ENCODE measurements around the gene CEP131. TPM values are rescaled to one million over a fixed set of nuclear protein-coding genes. Genes with fewer than 3 reads are reported as not detected.
"Not testable (repeated sequence)": the region's sequence is repeated elsewhere in the genome, so short reads cannot be mapped to it uniquely, and the experiment has no call there.

CEP131 gene
- total RNA-seq, 1 donor from 2014 or later, result 2.1 TPM

GRCh38 chr17:81156866-81157805 is 65.6 kb downstream of the CEP131 start:
- no peak for ATAC-seq
- no peak for DNase-seq (ENCODE audit: low spot score)

DNA sequence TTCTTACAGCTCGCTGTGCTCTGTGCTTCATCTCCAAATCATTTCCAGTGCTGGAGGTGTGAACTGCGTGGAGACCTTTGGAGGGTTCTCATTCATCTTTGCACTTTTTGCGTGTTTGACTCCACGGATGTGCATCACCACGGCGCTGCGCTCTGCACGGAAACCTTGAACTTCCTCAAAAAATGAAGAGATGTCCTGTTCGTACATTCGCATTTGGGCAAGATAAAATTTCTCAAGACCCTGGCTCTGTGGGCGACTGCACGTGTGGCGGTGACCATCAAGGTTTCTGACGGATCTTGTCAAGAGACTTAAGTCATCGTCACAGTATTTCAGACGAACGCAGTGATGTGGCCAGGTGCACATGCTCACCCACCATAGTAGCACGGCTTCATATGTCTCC is 67.8 kb downstream of the CEP131 start:
- no peak for ATAC-seq

GRCh38 chr17:81154016-81154415 is 68.7 kb downstream of the CEP131 start:
- not testable (repeated sequence) for DNase-seq (ENCODE audit: low spot score); ATAC-seq

More for the DNA sequence above, 67.8 kb downstream of the CEP131 start:
- no peak for DNase-seq (ENCODE audit: low spot score)

- DNase-seq (ENCODE audit: low spot score) (no peak), ATAC-seq (no peak)
Observed at GRCh38 chr17:81153340-81153803, 69.4 kb downstream of the CEP131 start.

- no peak for DNase-seq (ENCODE audit: low spot score)
- no peak for ATAC-seq
Observed at GRCh38 chr17:81152288-81152828, 70.4 kb downstream of the CEP131 start.

GRCh38 chr17:81151278-81151677 is 71.5 kb downstream of the CEP131 start:
- no peak for DNase-seq (ENCODE audit: low spot score)

GRCh38 chr17:81150377-81151077 is 72.2 kb downstream of the CEP131 start:
- no peak for DNase-seq (ENCODE audit: low spot score)
- peak; percentile 38 for ATAC-seq

More at GRCh38 chr17:81151278-81151677, 71.5 kb downstream of the CEP131 start:
- no peak for ATAC-seq

GRCh38 chr17:81148986-81149533 is 73.7 kb downstream of the CEP131 start:
- no peak for DNase-seq (ENCODE audit: low spot score)

DNA sequence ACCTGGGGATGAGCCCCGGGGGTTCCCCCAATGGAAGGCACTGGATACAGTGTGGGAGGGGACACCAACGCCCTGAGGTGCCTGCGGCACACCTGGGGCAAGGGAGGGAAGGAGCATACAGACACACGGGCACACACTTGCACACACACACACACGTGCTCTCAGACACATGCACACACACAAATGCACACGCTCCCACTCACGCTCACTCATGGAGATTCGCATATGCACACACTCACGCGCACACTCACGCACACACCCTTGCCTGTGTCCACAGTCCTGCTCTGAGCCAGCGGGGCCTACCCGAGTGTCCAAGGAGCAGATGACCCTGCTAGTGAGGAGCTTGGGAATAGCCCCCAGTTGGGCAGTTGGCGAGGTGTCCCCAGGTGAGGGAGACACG is 74.2 kb downstream of the CEP131 start:
- DNase-seq (ENCODE audit: low spot score) (no peak), ATAC-seq (no peak)

More at GRCh38 chr17:81148986-81149533, 73.7 kb downstream of the CEP131 start:
- ATAC-seq, result peak; percentile 23

- DNase-seq (ENCODE audit: low spot score) (no peak), ATAC-seq (no peak)
Observed at GRCh38 chr17:81147701-81148100, 75.1 kb downstream of the CEP131 start.

DNA sequence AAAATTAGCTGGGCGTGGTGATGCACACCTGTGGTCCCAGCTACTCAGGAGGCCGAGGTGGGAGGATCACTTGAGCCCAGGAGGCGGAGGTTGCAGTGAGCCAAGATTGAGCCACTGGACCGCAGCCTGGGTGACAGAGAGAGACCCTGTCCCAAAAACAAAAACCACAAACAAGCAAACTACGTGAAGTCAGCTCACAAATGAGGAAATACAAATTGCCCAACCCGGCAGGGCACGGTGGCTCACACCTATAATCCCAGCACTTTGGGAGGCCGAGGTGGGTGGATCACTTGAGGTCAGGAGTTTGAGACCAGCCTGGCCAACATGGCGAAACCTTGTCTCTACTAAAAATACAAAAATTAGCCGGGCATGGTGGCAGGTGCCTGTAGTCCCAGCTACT is 76.6 kb downstream of the CEP131 start:
- not testable (repeated sequence) for ATAC-seq; DNase-seq (ENCODE audit: low spot score)

- DNase-seq (ENCODE audit: low spot score), result no peak
Observed at GRCh38 chr17:81144423-81144781, 78.4 kb downstream of the CEP131 start.

GRCh38 chr17:81143717-81144422 is 78.9 kb downstream of the CEP131 start:
- ATAC-seq (no peak), DNase-seq (ENCODE audit: low spot score) (no peak)

More at GRCh38 chr17:81144423-81144781, 78.4 kb downstream of the CEP131 start:
- ATAC-seq, result no peak

GRCh38 chr17:81143200-81143527 is 79.6 kb downstream of the CEP131 start:
- ATAC-seq, result peak; percentile 8

GRCh38 chr17:81142301-81143199 is 80.2 kb downstream of the CEP131 start:
- DNase-seq (ENCODE audit: low spot score), result peak; percentile 78
- peak; percentile 96 for ATAC-seq

More at GRCh38 chr17:81143200-81143527, 79.6 kb downstream of the CEP131 start:
- no peak for DNase-seq (ENCODE audit: low spot score)

- DNase-seq (ENCODE audit: low spot score) (no peak), ATAC-seq (no peak)
Observed at GRCh38 chr17:81140695-81141094, 82.1 kb downstream of the CEP131 start.

DNA sequence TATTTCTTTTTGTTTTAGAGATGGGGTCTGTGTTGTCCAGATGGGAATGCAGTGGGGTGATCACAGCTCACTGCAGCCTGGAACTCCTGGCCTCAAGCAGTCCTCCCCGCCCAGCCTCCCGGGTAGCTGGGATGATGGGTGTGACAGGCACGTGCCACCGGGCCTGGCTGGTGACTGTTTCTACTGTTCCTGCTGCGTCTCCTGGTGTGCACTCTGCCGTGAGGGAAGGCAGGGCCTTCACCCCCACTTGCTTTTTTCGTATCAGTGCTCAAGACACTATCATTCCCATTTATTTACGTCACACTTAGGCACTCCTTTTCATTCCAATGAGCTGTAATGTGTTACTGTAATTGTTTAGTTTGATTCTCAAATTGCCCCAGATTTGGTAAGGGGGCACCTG is 82.7 kb downstream of the CEP131 start:
- ATAC-seq (no peak), DNase-seq (ENCODE audit: low spot score) (no peak)
